ENCODE data around the gene ABCA3.

Gene ABCA3

DNA sequence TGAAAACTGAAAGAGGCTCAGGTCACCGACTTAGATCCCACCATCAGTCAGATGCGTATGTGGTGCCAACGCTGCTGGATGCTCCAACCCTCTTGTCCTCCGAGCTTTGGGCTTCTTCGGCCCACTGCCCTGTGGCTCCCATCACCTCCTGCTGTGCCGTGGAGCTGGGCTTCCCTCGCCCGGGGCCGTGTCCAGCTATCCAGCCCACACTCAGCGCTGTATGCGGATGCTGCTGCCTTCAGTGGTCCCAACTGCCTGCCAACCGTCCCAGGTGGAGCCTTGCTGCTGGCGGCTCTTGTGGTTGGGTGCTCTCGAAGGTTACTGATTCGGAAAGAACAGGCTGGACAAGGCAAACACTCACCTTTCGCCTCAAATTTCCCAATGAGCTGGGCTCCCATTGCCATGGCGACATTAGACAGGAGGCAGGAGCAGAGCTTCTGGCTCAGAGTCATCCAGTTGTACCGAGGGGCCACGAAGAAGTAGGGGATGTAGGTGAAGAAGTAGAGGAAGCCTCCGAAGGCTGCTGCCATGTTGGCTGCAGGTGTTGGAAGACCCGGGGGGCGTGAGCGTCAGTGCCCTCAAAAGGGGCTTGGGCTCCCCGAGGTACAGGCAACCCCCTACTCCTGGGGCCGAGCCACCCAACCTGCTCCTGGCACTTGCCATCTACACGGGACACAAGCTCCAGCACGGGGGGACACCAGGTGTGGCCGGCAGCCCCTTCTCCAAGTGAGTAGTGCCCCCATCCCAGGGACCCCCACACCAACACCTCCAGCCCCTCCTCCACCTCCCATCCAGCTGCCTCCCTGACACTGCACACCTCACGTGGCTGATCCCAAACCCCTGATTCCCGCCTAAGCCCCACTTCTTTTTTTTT, 32.2 kb downstream of the ABCA3 start:
- no peak for DNase-seq (ENCODE audit: low read depth)

DNA sequence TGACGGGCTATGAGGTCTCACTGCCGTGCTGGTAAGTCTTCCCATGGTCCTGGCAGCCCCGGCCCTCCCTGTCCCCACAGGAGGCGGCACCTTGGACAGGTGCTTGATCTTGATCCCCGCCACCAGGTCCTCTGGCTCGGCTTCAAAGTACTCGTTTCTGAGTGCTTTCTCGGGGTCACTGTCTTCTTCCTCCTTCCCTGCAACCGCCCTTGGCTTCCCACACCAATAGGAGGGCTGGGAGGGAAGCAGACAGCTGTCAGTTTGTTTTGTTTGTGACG, 40.7 kb downstream of the ABCA3 start:
- no peak for DNase-seq (ENCODE audit: low read depth)

DNA sequence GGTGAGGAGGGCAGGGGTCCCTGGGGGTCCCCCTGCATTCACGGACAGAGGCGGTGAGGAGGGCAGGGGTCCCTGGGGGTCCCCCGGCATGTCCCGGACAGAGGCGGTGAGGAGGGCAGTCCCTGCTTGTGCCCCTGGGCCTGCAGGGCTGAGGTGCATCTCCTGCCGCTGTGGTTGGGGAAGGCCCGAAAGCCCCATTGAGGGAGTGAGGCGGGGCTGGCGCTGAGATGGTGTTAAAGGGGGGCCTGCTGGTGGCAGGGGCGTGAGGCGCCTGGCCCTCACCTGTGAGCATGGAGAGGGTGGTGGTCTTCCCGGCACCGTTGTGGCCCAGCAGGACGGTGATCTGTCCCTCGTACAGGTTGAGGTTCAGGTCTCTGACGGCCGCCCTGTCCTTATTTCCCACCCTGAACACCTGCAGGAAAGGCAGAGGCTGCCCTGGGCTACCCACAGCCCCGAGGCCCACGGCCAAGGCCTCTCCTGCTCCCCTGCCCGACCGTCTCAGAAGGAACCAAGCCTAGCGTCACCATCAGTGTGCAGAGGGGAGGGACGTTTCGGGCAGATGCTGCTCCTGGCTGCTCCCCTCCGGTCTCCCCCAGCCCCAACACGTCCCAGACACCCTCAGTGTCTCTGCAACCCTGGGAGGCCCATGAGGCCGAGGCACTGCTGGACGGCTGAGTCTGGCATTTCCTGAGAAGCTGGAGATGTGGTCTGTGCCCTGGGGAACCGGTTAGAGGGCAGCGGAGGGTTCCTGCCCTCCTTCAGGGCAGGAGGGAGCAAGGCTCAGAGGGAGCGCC, 41.2 kb downstream of the ABCA3 start:
- no peak for DNase-seq (ENCODE audit: low read depth)

DNA sequence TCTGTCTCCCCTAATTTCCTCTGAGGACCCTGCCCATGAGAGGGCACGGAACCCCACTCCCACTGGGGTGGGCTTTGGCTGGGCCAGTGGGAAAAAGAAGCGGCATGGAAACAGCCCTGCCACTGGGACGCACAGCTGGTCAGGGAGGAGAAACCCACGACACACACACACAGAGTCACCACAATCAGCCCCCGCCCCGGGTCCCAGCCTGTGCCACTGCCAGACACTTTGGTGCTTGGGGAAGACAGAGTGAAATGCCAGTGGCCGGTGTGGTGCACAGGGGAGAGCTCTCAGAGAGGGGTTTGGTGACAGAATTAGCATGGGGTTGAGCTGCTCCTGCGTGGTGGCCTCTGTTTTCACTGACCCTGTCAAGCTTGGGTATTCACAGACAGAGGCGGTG, 41.9 kb downstream of the ABCA3 start:
- no peak for DNase-seq (ENCODE audit: low read depth)

DNA sequence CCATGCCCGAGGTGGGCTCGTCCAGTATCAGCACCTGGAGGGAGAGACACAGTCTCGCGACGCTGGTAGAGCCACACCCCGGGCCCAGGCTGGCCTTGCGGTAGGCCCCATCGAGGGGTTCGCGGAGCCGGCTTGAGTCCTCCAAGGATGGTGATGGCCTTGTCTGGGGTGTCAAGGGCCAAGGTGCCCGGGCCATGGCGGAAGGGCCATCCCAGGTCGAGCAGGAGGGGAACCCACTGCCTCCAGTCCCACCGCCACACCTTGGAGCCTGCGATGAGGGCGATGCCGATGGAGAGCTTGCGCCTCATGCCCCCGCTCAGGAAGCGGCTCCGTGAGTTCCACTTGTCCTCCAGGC, 43.0 kb downstream of the ABCA3 start:
- no peak for DNase-seq (ENCODE audit: low read depth)

- DNase-seq (ENCODE audit: low read depth): peak; percentile 7
Observed at GRCh38 chr16:2296661-2297505, 43.6 kb downstream of the ABCA3 start.

GRCh38 chr16:2295056-2295798, 45.3 kb downstream of the ABCA3 start:
- DNase-seq (ENCODE audit: low read depth): no peak

DNA sequence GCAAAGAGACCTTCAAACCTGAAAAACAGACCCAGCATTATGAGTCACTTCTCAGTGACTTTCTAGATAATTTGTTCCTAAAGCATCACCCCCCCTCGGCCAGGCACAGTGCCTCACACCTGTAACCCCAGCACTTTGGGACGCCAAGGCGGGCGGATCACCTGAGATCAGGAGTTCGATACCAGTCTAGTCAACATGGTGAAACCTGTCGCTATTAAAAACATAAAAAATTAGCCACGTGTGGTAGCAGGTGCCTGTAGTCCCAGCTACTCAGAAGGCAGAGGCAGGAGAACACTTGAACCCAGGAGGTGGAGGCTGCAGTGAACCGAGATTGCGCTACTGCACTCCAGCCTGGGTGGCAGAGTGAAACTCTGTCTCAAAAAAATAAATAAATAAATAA, 48.3 kb downstream of the ABCA3 start:
- DNase-seq (ENCODE audit: low read depth): no peak

DNA sequence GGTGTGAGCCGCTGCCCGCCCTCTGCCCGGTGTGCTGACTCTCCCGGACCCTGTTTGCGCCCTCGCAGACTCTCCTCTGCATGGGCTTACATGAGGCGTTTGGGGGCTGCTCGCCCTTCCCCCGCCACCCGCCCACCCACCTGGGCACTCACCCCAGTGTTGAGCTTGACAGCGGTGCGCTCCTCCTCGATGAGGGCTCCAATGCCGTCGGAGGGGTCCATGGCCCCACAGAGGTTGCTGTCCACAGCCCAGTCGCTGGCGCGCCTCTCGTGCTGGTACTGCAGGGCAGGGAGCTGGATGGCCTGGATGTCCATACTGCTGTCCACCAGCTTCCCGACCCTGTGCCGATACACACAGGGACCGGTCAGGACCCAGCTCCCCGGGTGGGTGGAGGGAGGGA, 51.2 kb downstream of the ABCA3 start:
- DNase-seq (ENCODE audit: low read depth): no peak

GRCh38 chr16:2288726-2289125, 51.8 kb downstream of the ABCA3 start:
- DNase-seq (ENCODE audit: low read depth): no peak

DNA sequence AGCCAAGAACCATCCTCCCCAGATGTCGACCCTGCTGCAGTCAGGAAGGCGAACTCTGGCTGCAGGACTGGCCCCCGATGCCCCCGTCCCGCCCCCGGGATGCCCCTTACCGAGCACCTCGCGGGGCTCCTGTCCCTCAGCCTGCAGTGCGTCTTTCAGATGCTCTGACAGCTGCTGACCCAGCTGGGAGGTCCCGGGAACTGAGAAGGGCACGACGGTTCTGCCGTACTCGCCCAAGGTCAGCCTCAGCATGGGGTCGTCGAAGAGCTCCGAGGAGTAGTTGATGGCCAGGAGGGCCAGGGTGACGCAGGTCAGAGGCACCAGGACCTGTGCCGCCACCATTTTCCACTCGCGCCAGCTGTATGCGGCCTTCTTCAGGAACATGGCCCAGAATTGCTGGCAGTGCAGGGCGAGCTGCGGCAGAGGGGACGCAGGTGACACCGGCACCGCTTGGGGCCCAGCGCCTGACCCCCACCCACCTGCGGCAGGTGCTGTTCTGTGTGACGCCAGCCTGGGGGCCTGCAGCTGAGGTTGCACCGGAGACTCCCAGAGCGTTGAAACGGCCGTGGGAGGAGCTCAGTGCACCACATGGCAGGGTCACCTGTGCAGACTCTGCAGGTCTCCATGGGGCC, 52.5 kb downstream of the ABCA3 start:
- DNase-seq (ENCODE audit: low read depth): no peak

DNA sequence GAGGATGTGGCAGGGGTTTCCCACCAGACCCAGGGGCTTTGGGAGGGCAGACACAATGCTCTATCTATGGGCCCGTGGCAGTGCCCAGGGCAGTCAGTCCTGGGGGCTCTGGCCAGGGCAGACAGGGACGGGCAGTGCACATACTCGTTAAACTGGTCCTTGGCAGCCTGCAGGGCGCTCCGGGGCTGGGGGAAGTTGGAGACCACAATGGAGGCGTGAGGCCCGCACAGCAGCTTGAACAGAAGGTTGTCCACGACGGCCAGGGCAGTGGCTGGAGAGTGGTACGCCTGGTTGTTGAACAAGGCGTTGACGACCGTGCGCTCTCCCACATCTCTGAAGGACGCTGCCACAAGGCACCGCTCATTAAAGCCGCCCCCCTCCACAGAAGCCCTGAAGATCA, 54.0 kb downstream of the ABCA3 start:
- no peak for DNase-seq (ENCODE audit: low read depth)

DNA sequence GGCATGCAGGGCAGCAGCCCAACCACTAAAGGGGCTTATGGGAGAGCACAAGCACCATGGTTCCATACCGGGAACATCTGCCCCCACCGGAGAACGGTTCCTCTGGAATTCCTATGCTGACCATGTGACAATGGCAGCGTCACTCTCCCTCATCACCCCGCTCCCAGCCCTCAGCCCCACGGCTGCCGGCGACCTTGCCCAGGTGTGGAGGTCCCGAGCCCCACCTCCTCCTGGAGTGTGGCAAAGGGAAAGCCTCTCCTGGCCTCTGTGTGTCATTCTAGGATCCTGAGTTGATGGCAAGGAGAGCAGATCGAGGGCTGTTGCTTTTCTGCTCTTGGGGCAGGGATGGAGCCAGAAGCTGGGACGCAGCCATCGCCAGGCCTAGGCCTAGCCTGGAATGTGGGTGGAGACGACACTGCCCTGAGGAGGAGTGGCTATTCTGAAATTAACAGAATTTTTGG, 54.8 kb downstream of the ABCA3 start:
- no peak for DNase-seq (ENCODE audit: low read depth)

DNA sequence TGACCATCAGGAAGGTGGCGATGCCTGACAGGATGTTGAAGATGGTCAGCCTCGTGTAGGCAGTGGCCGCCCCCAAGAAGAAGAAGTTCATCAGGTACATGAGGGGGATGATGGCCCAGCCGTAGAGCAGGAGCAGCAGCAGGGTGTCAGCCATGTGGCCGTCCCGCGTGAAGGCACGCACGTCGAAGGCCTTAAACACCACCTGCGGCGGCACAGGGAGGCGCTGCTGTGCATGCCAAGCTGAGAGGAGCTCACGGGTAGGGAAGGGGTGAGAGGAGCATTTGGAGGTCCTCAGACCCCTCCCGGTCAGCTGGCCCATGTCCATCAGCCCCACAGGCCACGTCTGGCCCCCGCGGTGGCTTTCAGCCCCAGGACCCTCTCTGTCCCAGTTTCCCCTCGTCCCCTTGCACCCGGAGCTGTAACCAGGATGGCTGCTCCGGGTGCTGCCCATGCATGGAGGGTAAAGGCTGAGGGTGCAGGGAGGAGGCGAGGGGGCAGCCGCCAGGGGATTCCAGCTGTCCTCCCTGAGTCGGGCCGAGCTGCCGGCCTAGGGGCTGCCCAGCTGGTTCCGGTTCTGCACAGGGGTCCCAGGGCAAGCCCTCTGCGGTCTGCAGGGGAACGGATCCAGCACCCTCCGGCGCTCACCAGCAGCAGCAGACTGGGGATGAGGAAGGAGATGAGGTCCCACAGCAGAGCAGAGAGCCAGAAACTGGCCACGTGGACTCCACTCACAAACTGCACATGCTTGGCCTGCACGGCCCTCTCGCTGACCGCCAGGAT, 55.5 kb downstream of the ABCA3 start:
- DNase-seq (ENCODE audit: low read depth): no peak

- no peak for DNase-seq (ENCODE audit: low read depth)
Observed at GRCh38 chr16:2284001-2284770, 56.3 kb downstream of the ABCA3 start.

- DNase-seq (ENCODE audit: low read depth): no peak
Observed at GRCh38 chr16:2282866-2283555, 57.5 kb downstream of the ABCA3 start.

- DNase-seq (ENCODE audit: low read depth): no peak
Observed at GRCh38 chr16:2282262-2282661, 58.3 kb downstream of the ABCA3 start.

GRCh38 chr16:2280981-2281542, 59.5 kb downstream of the ABCA3 start:
- DNase-seq (ENCODE audit: low read depth): no peak

GRCh38 chr16:2280461-2280860, 60.1 kb downstream of the ABCA3 start:
- no peak for DNase-seq (ENCODE audit: low read depth)
